Measurements from ENCODE around the gene EXD3. TPM values are rescaled to one million over a fixed set of nuclear protein-coding genes. Genes with fewer than 3 reads are reported as not detected.
"Not testable (repeated sequence)": the region's sequence is repeated elsewhere in the genome, so short reads cannot be mapped to it uniquely, and the experiment has no call there.

Gene EXD3
- total and polyA plus RNA-seq, 5 donors: 7.9 to 14.6 (median 12.6) TPM

DNA sequence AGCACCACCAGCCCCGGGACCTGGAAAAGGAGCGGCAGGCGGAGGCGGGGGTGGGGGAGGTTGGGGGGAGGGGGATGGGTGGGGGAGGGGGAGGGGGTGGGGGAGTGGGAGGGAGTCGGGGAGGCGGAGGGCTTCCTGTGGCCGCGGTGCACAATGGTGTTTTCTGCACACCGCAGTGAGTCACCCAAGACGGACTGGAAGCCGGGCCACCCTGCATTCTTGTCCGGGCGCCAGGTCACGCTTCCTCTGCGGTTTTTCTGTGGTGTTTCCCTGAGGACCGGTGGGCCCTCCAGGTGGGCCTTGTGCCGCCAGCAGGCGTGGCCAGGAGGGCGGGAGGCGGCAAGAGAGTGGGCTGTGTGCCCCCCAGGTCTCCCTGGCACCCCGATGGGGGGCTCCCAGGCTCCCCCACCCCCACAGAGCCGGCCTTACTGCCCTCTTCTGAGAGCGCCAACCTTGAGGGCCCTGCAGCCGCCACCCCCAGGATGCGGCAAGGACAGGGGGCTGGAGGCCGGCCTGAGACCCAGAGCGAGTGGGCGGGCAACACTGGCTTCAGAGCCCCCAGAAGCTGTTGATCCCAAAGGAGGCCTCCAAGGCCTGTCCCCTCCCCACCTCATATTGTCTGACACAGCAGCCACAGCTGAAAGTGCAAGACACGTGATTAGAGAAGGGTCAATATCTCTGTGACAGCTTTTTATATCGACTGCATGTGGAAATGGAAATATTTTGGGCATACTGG, 11.1 kb downstream of the EXD3 start:
- peak; percentile 82 to 91 (median 88) for DNase-seq
- peak; percentile 36 to 75 for ATAC-seq
- Histone ChIP-seq H3K4me3 (ENCODE audit: low read length) (no peak overlapping the region), H3K4me1 (ENCODE audit: control insufficient read depth, insufficient read depth, low read length) (no peaks in the 10 kb centered on the region), H3K27ac (ENCODE audit: low read length) (peak overlapping the region; percentile 86), H3K9me3 (ENCODE audit: control insufficient read depth, low read length) (no peaks in the 10 kb centered on the region), H3K27me3 (ENCODE audit: control insufficient read depth, insufficient read depth) (no peaks in the 10 kb centered on the region)
- 37% methylated on average over 28 of the region's 30 CpGs for WGBS
- intact Hi-C loops (cut with DNase I): no loop called here

DNA sequence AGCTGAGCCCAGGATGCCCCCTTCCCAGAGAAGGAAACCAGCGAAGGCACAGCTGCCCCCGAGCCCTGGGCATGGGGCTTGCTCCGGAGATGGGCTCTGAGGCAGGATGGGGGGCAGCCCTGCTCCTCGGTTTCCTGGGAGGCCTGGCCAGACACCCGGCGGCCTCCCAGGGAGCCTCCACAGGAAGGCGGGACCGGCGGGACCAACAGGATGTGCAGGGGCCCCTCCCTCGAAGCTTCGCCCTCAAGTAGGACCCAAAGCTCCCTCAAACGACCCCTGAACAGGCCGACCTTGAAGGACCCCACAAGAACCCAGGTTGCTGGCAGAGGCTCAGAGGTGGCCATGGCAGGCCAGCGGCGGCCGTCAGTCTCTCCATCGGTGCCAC, 11.7 kb downstream of the EXD3 start:
- no peak overlapping the region for H3K4me3 ChIP-seq (ENCODE audit: low read length)
- intact Hi-C loops (cut with DNase I): no loop called here
- no peaks in the 10 kb centered on the region for H3K4me1 ChIP-seq (ENCODE audit: control insufficient read depth, insufficient read depth, low read length)
- H3K9me3 ChIP-seq (ENCODE audit: control insufficient read depth, low read length): no peaks in the 10 kb centered on the region
- WGBS: 47% methylated on average over 17 of the region's 17 CpGs
- peak overlapping the region; percentile 38 for H3K27ac ChIP-seq (ENCODE audit: low read length)
- no peaks in the 10 kb centered on the region for H3K27me3 ChIP-seq (ENCODE audit: control insufficient read depth, insufficient read depth)
- ATAC-seq: peak in 1 of 2 donors; percentile 13
- DNase-seq: peak in 2 of 3 donors; percentile 36 to 65

DNA sequence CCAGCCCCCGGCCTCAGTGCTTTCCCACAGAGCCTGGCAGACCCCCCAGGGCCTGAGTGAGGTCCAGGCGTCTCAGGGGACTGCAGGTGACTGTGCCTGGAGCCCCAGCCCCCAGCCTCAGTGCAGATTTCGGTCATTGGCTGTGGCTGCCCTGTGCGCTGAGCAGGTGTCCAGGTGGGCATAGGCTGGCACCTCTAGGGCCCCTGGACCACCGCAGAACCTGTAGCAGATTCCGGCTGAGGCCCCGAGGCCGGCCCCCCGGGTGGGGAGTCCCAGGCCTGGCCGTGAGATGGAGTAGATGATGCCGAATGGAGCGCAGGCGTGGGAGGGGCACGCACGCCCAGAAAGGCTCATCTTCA, 12.1 kb downstream of the EXD3 start:
- H3K27me3 ChIP-seq (ENCODE audit: control insufficient read depth, insufficient read depth): no peaks in the 10 kb centered on the region
- WGBS: 75% methylated on average over 15 of the region's 15 CpGs
- peak overlapping the region; percentile 38 for H3K27ac ChIP-seq (ENCODE audit: low read length)
- no peaks in the 10 kb centered on the region for H3K9me3 ChIP-seq (ENCODE audit: control insufficient read depth, low read length)
- intact Hi-C loops (cut with DNase I): no loop called here
- DNase-seq (peak in 2 of 3 donors; percentile 35 to 67), ATAC-seq (no peak)
- H3K4me1 ChIP-seq (ENCODE audit: control insufficient read depth, insufficient read depth, low read length): no peaks in the 10 kb centered on the region
- no peak overlapping the region for H3K4me3 ChIP-seq (ENCODE audit: low read length)

DNA sequence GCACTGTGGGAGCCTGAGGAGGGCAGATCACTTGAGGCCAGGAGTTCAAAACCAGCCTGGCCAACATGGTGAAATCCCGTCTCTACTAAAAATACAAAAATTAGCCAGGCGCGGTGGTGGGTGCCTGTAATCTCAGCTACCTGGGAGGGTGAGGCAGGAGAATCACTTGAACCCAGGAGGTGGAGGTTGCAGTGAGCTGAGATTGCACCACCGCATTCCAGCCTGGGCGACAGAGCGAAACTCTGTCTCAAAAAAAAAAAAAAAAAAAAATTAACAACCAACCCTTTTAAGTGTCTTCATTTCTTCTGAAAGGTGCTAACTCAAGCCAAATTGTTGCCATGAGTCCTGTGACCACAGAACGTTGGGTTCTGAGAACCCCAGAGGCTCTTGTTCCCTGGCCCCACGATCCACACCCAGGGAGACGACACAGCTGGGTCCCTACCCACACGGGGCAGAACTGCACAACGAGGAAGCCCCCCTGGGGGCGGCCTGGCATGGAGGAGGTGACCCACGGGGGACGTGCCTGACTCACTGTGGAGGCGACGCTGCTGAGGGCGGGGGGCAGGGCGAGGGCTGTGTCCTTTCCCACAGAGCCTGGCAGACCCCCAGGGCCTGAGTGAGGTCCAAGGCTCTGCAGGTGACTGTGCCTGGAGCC, 12.6 kb downstream of the EXD3 start:
- H3K4me1 ChIP-seq (ENCODE audit: control insufficient read depth, insufficient read depth, low read length); H3K27me3 ChIP-seq (ENCODE audit: control insufficient read depth, insufficient read depth); H3K9me3 ChIP-seq (ENCODE audit: control insufficient read depth, low read length); intact Hi-C loops (cut with DNase I); H3K4me3 ChIP-seq (ENCODE audit: low read length); ATAC-seq: not testable (repeated sequence)
- DNase-seq: peak in 2 of 3 donors; percentile 16 to 49
- H3K27ac ChIP-seq (ENCODE audit: low read length): peak overlapping the region; percentile 38
- 80% methylated on average over 18 of the region's 18 CpGs for WGBS

DNA sequence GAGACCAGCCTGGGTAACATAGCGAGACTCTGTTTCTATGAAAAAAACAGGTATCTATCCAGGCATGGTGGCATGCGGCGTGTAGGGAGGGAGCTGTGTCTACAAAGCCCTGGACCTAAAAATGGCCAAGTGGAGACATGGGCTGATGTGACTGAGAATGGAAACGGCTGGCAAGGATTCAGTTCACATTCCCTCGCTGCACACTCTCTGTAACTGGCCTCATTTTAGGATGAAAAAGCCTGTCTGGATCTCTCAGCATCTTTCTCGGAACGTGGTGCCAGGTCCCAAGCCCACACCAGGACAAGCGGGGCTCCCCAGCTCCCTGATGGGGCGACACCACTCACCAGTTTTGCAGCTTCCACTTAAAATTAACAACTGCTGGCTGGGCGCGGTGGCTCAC, 13.4 kb downstream of the EXD3 start:
- DNase-seq: peak in 2 of 3 donors; percentile 33 to 35
- Histone ChIP-seq H3K9me3 (ENCODE audit: control insufficient read depth, low read length) (no peaks in the 10 kb centered on the region), H3K27ac (ENCODE audit: low read length) (no peak overlapping the region), H3K4me1 (ENCODE audit: control insufficient read depth, insufficient read depth, low read length) (no peaks in the 10 kb centered on the region), H3K27me3 (ENCODE audit: control insufficient read depth, insufficient read depth) (no peaks in the 10 kb centered on the region), H3K4me3 (ENCODE audit: low read length) (no peak overlapping the region)
- 86% methylated on average over 11 of the region's 11 CpGs for WGBS
- intact Hi-C loops (cut with DNase I): loop anchor here in 3 of 4 donors (5.0 to 10.0 kb wide), 3 partner anchors 105 to 112 kb away; partner anchors contain the start of gene NRARP (in 2 of the 3)
- ATAC-seq: no peak

DNA sequence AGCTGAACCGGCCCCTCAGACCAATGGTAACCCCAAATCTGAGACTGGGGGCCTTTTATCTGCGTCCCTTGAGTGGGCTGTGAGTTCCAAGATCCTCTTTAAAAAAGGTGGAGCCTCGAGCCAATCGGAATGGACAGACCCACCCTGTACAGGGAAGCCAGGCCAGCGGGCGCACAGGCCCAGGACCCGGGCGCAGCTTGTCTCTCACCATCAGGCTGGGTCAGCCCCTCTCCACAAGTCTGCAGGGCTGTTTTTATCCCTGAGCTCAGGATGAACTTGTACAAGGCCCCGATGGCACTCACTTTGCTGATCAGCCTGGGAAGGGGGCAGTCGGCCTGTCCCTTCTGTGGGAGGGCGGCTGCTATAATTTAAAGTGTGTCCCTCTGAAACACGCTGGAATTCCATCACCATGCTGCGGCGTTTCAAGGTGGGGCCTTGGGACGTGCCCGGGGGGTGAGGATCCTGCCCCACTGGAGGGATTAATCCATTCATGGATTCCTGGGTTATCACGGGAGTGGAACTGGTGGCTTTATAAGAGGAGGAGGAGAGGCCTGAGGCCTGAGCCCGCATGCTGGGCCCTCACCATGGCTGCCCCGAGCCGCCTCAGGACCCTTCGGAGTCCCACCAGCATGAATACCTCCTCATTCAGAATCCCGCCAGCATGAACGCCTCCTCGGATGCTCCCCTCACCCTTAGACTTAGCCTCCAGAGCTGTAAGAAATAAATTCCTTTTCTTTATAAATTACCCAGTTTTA, 14.1 kb downstream of the EXD3 start:
- DNase-seq (peak in 1 of 3 donors; percentile 46), ATAC-seq (no peak)
- Histone ChIP-seq H3K4me3 (ENCODE audit: low read length) (no peak overlapping the region), H3K27ac (ENCODE audit: low read length) (no peak overlapping the region), H3K27me3 (ENCODE audit: control insufficient read depth, insufficient read depth) (no peaks in the 10 kb centered on the region), H3K4me1 (ENCODE audit: control insufficient read depth, insufficient read depth, low read length) (no peaks in the 10 kb centered on the region), H3K9me3 (ENCODE audit: control insufficient read depth, low read length) (no peaks in the 10 kb centered on the region)
- 92% methylated on average over 24 of the region's 24 CpGs for WGBS
- intact Hi-C loops (cut with DNase I): loop anchor here in 3 of 4 donors (5.0 to 10.0 kb wide), 3 partner anchors 104 to 112 kb away; partner anchors contain the start of gene NRARP (in 2 of the 3)

DNA sequence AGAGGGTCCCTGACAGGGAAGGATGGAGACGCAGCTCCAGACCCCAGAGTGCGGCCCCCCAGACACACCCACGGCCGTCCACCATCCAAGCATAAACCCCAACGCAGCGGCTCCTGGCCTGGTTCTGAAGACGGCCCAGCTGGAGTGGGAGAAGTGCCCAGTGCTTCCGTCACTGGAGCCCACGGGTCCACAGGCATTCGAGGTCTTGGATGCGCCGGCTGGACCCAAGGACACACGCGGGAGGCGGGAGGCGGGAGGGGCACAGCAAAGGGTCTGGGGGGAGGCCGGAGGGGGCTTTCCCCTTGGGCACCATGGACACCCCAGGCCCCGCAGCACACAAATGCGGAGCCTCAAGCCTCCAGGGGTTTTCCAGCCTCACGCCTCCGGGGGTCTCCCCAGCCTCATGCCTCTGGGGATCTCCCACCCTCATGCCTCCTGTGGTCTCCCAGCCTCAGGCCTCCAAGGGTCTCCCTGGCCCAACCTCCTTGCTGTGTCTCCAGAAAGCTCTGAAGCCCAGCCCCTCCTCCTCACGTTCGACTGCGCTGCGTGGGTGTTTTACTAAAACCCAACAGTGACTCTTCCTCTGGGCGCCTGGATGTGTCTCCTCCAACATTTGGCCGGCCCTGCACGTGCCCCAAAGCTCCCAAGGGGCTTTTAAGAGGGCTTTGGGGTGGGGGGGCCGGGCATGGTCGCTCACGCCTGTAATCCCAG, 15.2 kb downstream of the EXD3 start:
- Histone ChIP-seq H3K4me3 (ENCODE audit: low read length) (peak overlapping the region; percentile 32), H3K27ac (ENCODE audit: low read length) (peak overlapping the region; percentile 46), H3K27me3 (ENCODE audit: control insufficient read depth, insufficient read depth) (no peaks in the 10 kb centered on the region), H3K9me3 (ENCODE audit: control insufficient read depth, low read length) (no peaks in the 10 kb centered on the region), H3K4me1 (ENCODE audit: control insufficient read depth, insufficient read depth, low read length) (no peaks in the 10 kb centered on the region)
- 48% methylated on average over 31 of the region's 31 CpGs for WGBS
- DNase-seq: peak; percentile 70 to 91 (median 86)
- peak; percentile 38 to 46 for ATAC-seq
- intact Hi-C loops (cut with DNase I): loop anchor here (2.0 to 10.0 kb wide), 4 partner anchors 103 to 110 kb away; partner anchors contain the start of gene NRARP (in 2 of the 4)

DNA sequence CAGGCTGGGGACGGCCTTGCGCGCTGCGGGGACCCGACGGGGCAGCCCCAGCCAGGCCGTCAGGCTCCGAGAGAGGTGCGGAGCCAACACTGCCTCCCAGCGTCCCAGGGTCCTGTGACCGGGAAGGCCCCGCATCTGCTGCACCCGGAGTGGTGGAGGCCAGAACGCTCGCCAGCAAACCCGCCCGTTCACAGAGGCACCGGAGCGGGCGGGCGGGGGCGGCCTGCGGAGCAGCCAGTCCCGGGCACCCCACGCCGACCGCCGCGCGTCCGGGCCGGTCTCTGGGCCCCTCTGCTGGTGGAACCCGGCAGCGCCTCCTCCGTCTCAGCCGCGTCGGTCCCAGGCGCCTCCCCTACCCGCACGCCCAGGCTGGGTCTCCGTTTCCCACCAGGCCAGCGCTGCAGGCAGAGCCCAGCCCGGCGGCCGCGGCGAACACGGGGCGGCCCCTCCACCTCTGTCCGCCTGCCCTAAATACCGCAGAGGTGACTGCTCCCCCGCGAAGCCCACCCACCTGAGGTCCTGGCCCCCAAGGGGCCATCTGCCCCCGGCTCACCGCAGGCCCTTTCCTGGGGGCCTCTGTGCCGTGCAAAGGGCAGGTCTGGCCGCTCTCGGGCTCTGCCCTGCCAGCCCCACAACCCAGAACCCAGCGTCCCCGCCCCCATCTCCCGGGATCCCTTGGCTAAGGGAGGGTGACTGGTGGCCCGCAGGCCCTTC, 15.9 kb downstream of the EXD3 start:
- ATAC-seq: peak; percentile 84 to 86
- Histone ChIP-seq H3K4me1 (ENCODE audit: control insufficient read depth, insufficient read depth, low read length) (no peaks in the 10 kb centered on the region), H3K27me3 (ENCODE audit: control insufficient read depth, insufficient read depth) (no peaks in the 10 kb centered on the region), H3K27ac (ENCODE audit: low read length) (peak overlapping the region; percentile 46), H3K4me3 (ENCODE audit: low read length) (peak overlapping the region; percentile 32), H3K9me3 (ENCODE audit: control insufficient read depth, low read length) (no peaks in the 10 kb centered on the region)
- 2% methylated on average over 63 of the region's 63 CpGs for WGBS
- DNase-seq: peak; percentile 75 to 91 (median 88)
- intact Hi-C loops (cut with DNase I): loop anchor here (2.0 to 10.0 kb wide), 4 partner anchors 102 to 110 kb away; partner anchors contain the start of gene NRARP (in 2 of the 4)

DNA sequence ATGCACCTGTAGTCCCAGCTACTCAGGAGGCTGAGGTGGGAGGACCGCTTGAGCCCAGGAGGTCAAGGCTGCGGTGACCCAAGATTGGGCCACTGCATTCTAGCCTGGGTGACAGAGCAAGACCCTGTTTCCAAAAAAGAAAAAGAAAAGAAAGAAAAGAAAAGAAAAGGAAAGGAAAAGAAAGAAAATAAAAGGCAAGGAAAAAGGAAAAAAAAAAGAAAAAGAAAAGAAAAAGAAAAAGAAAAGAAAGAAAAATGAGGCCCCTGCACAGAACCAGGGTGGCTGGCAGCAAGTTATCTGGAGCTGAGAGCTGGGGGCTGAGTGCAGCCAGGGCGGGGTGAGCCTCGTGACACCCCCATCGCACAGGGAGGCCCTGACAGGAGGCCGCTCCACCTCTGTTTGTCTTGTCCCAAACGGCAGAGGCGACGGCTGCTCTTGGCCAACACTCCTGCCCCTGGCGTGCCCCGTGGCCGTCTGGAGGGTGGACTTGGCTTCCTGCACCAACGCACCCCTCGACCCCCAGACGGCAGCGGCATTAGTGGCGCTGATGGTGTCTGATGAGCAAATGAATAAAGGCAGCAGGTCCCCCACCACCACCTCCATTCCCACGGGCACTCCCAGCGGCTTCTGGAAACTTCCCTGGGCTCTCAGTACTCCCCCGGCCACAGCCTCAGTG, 16.7 kb downstream of the EXD3 start:
- ATAC-seq: peak in 1 of 2 donors; percentile 2
- H3K4me3 ChIP-seq (ENCODE audit: low read length): peak overlapping the region; percentile 32
- H3K4me1 ChIP-seq (ENCODE audit: control insufficient read depth, insufficient read depth, low read length): no peaks in the 10 kb centered on the region
- no peaks in the 10 kb centered on the region for H3K9me3 ChIP-seq (ENCODE audit: control insufficient read depth, low read length)
- H3K27ac ChIP-seq (ENCODE audit: low read length): no peak overlapping the region
- DNase-seq: peak in 2 of 3 donors; percentile 65
- 48% methylated on average over 20 of the region's 20 CpGs for WGBS
- intact Hi-C loops (cut with DNase I): loop anchor here (2.0 to 10.0 kb wide), 4 partner anchors 101 to 109 kb away; partner anchors contain the start of gene NRARP (in 2 of the 4)
- no peaks in the 10 kb centered on the region for H3K27me3 ChIP-seq (ENCODE audit: control insufficient read depth, insufficient read depth)

All from right cardiac atrium (tissue), 5 donors.